Esophagus muscularis mucosa (tissue), 4 donors: ENCODE results near the gene B3GNT2. TPM values are rescaled to one million over a fixed set of nuclear protein-coding genes. Genes with fewer than 3 reads are reported as not detected.

Experiments used
- DNase-seq: peaks from one replicate; pipeline ENCODE4 v3.0.0-alpha.2; 2017; ENCODE audit errors: extremely low spot score
- H3K27ac ChIP-seq, 4 donors: fragments of 200-600 bp; sonication (generic); replicated peaks in 1 of 4; 1 replicate in 3 of 4; 2 replicates in 1 of 4; pipeline ENCODE4 v1.5.1; 2016 to 2019; ENCODE audit warnings: mild to moderate bottlenecking in 1 of 4
- H3K27me3 ChIP-seq, 4 donors: fragments of 200-600 bp; sonication (generic); one replicate each; pipeline versions ENCODE4 v1.5.1 to v1.6.0; 2016 to 2019
- H3K36me3 ChIP-seq, 4 donors: fragments of 200-600 bp; sonication (generic); one replicate each; pipeline ENCODE4 v1.5.1; 2016 to 2019
- H3K4me1 ChIP-seq, 4 donors: fragments of 200-600 bp; sonication (generic); one replicate each; pipeline ENCODE4 v1.5.1; 2016 to 2019
- H3K4me3 ChIP-seq, 4 donors: fragments of 200-600 bp; sonication (generic); 1 replicate in 2 of 4; 2 replicates in 2 of 4; pipeline ENCODE4 v1.5.1; 2016 to 2019; ENCODE audit warnings: mild to moderate bottlenecking in 4 of 4, moderate library complexity in 1 of 4
- H3K9me3 ChIP-seq, 4 donors: fragments of 200-600 bp; sonication (generic); 1 replicate in 3 of 4; 2 replicates in 1 of 4; pipeline ENCODE4 v1.5.1; 2016 to 2019
- EP300 ChIP-seq: sonication (generic); formaldehyde crosslinking; IDR thresholded peaks from one replicate; pipeline ENCODE4 v1.6.1; 2017; ENCODE audit warnings: antibody characterized with exemption
- POLR2A ChIP-seq: fragments of 450-650 bp; IDR thresholded peaks from one replicate; pipeline ENCODE4 v1.6.1; 2017; ENCODE audit warnings: antibody characterized with exemption, moderate library complexity, mild to moderate bottlenecking, low read depth
- POLR2AphosphoS5 ChIP-seq, 2 donors: sonication (generic); formaldehyde crosslinking; IDR thresholded peaks; one replicate each; pipeline ENCODE4 v1.6.1; 2017; ENCODE audit warnings: antibody characterized with exemption in 2 of 2
- WGBS: methylation state at CpG from one replicate; pipeline ENCODE4 v1.1.5; 2018; 5-methylcytosine and 5-hydroxymethylcytosine counted together
- intact Hi-C: fragments of 100-400 bp; cut with DNase I; formaldehyde crosslinking; loops from one replicate; pipeline ENCODE4 v1.15.1; 2023
- total RNA-seq, 4 donors: library from RNA; depleted of rRNA; stranded (reverse); fragments of >200 nt; gene quantifications; one replicate each; pipeline versions ENCODE4 v1.1.0 to v1.2.1, GENCODE V29; 2016
- TF ChIP-seq, protein P1 (sequence below), 3 experiments: fragments of 200-600 bp in 2 of 3; fragments of 450-650 bp in 1 of 3; sonication (generic) in 2 of 3; IDR thresholded peaks; one replicate each; pipeline ENCODE4 v1.5.1; 2017 to 2019; ENCODE audit warnings: antibody characterized with exemption in 3 of 3, mild to moderate bottlenecking in 2 of 3, moderate library complexity in 1 of 3

Gene B3GNT2
- total RNA-seq, 4 donors from 2014 or later = 11.6 to 16.3 (median 14.5) TPM

DNA sequence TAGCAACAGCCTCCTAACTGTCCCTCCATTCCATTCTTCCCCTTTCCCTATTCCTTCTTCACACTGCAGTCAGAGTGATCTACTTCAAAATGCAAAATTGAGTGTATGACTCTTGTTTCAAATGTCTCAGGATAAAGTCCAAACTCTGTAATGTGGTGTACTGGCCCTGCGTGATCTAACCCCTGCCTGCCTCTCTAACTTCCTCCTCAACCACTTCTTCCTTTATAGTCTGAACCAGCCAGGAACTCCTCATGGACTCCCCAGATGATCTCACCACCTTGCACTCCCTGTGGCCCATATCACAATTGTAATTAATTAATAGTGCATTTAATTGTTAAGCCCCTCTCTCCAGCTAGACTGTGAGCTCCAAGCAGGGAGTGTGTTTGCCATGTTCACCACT, 3.1 kb upstream of the B3GNT2 start:
- Histone ChIP-seq H3K4me1 (peaks cover 7 to 21% (median 14%) of the 10 kb centered on the region in 4 donors), H3K9me3 (no peaks in the 10 kb centered on the region), H3K4me3 (no peak overlapping the region), H3K36me3 (no peaks in the 10 kb centered on the region), H3K27ac (no peak overlapping the region), H3K27me3 (no peaks in the 10 kb centered on the region)
- no peak for DNase-seq
- TF ChIP-seq POLR2AphosphoS5 (IDR thresholded peaks at IDR 0.05) (no peak), EP300 (no peak), POLR2A (no peak)
- TF ChIP-seq, protein P1, sequence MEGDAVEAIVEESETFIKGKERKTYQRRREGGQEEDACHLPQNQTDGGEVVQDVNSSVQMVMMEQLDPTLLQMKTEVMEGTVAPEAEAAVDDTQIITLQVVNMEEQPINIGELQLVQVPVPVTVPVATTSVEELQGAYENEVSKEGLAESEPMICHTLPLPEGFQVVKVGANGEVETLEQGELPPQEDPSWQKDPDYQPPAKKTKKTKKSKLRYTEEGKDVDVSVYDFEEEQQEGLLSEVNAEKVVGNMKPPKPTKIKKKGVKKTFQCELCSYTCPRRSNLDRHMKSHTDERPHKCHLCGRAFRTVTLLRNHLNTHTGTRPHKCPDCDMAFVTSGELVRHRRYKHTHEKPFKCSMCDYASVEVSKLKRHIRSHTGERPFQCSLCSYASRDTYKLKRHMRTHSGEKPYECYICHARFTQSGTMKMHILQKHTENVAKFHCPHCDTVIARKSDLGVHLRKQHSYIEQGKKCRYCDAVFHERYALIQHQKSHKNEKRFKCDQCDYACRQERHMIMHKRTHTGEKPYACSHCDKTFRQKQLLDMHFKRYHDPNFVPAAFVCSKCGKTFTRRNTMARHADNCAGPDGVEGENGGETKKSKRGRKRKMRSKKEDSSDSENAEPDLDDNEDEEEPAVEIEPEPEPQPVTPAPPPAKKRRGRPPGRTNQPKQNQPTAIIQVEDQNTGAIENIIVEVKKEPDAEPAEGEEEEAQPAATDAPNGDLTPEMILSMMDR (IDR thresholded peaks at IDR 0.05) = no peak
- 63% methylated on average over 1 of the region's 1 CpG for WGBS
- intact Hi-C loops = loop anchor here (5.0 to 10.0 kb wide), 3 partner anchors 99 to 278 kb away; no protein-coding TSS in a partner anchor

DNA sequence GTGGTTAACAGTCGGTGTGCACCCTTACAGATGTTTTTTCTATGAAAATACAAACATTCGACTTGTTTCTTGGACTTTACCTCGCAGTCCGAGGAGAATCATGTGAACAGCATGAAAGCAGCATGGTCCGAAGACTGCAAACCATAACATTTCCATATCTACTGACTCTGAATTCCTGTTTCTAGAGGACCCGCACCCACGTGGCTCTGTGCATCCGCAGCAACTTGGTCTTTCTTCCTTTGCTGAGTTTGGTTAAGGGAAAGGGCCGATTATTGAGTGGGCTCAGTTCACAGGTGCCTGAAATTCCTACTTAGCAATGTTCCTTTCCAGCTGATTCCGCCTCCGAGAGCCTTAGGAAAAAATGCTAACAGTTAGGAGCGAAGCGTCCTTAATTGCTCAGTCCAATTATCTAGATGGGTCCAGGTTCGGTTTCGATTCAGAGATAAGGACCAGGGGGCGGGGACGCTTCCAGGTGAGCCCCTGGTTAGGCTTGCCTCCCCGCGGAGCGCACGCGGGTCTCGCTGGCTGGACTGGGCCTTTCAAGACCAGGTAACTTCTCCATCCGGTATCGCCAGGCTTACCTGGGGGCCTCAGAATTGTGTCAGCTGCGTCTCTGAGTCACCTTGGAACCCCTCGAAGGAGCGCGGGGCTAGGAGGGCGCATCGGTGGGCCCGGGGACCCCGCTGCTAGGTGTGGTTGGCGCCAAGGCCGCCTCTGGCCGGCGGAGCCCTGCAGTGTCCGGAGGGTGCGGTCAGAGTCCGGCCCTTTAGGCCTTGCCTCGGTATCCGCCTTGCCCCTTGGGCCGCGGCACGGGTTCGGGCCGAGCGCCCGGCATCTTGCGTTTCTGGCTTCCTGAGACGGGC, 1.1 kb upstream of the B3GNT2 start:
- peak overlapping the region; percentile 94 to 97 (median 95) for H3K27ac ChIP-seq
- WGBS = 59% methylated on average over 45 of the region's 51 CpGs
- intact Hi-C loops = loop anchor here (5.0 to 10.0 kb wide), 3 partner anchors 98 to 280 kb away; no protein-coding TSS in a partner anchor
- no peak for DNase-seq
- no peaks in the 10 kb centered on the region for H3K27me3 ChIP-seq
- H3K4me1 ChIP-seq = peaks cover 25 to 41% (median 33%) of the 10 kb centered on the region in 4 donors
- TF ChIP-seq EP300 = no peak
- no peaks in the 10 kb centered on the region for H3K9me3 ChIP-seq
- H3K36me3 ChIP-seq = no peaks in the 10 kb centered on the region
- H3K4me3 ChIP-seq = peak overlapping the region; percentile 96 to 99 (median 98)

GRCh38 chr2:62196278-62196901, 475 bp downstream of the B3GNT2 start:
- intact Hi-C loops = loop anchor here (10.0 kb wide), 2 partner anchors 182 to 282 kb away; no protein-coding TSS in a partner anchor
- WGBS = 0% methylated on average over 33 of the region's 63 CpGs
- no peak for DNase-seq

GRCh38 chr2:62197011-62197924, 1.4 kb downstream of the B3GNT2 start:
- H3K27me3 ChIP-seq = no peaks in the 10 kb centered on the region
- peak overlapping the region; percentile 96 to 99 (median 98) for H3K4me3 ChIP-seq
- WGBS = under 1% methylated on average over 17 of the region's 48 CpGs
- H3K36me3 ChIP-seq = no peaks in the 10 kb centered on the region
- TF ChIP-seq, protein P1 (IDR thresholded peaks at IDR 0.05) = no peak
- TF ChIP-seq POLR2A (no peak), EP300 (no peak), POLR2AphosphoS5 (IDR thresholded peaks at IDR 0.05) (no peak)
- peaks cover 47 to 65% (median 53%) of the 10 kb centered on the region in 4 donors for H3K4me1 ChIP-seq
- no peaks in the 10 kb centered on the region for H3K9me3 ChIP-seq
- intact Hi-C loops = loop anchor here (10.0 kb wide), 2 partner anchors 182 to 282 kb away; no protein-coding TSS in a partner anchor
- H3K27ac ChIP-seq = peak overlapping the region; percentile 94 to 97 (median 95)
- no peak for DNase-seq

More at GRCh38 chr2:62196278-62196901, 475 bp downstream of the B3GNT2 start:
- Histone ChIP-seq H3K36me3 (no peaks in the 10 kb centered on the region), H3K27ac (peak overlapping the region; percentile 94 to 97 (median 95)), H3K4me1 (peaks cover 39 to 57% (median 44%) of the 10 kb centered on the region in 4 donors), H3K9me3 (no peaks in the 10 kb centered on the region), H3K27me3 (no peaks in the 10 kb centered on the region), H3K4me3 (peak overlapping the region; percentile 96 to 99 (median 98))
- no peak for TF ChIP-seq POLR2AphosphoS5 (IDR thresholded peaks at IDR 0.05)
- TF ChIP-seq, protein P1 (IDR thresholded peaks at IDR 0.05) = peak in 1 of 3 experiments; percentile 9
